HEK293 (cell line): ENCODE data around the gene JOSD2.

Experiments
- ELK4 ChIP-seq: IDR thresholded peaks from 2 replicates; pipeline ENCODE4 v1.6.1; 2011; ENCODE audit warnings: mild to moderate bottlenecking, low read depth, low read length, borderline replicate concordance
- MEIS1 ChIP-seq: sonication (generic); formaldehyde crosslinking; IDR thresholded peaks from 2 replicates; pipeline ENCODE4 v1.8.1; 2022; ENCODE audit warnings: missing genetic modification reagents, mild to moderate bottlenecking, borderline replicate concordance
- PRDM10 ChIP-seq: fragments of 450-650 bp; formaldehyde crosslinking; IDR thresholded peaks from 2 replicates; pipeline ENCODE4 v1.5.1; 2016; ENCODE audit warnings: missing biosample characterization, missing genetic modification characterization
- REST ChIP-seq: fragments of 450-650 bp; formaldehyde crosslinking; IDR thresholded peaks from 2 replicates; pipeline ENCODE4 v1.5.1; 2016; ENCODE audit warnings: missing biosample characterization, missing genetic modification characterization
- SCRT1 ChIP-seq: fragments of 450-650 bp; formaldehyde crosslinking; IDR thresholded peaks from 2 replicates; pipeline ENCODE4 v1.5.1; 2016; ENCODE audit warnings: missing biosample characterization, missing genetic modification characterization, borderline replicate concordance
- SP2 ChIP-seq: fragments of 450-650 bp; formaldehyde crosslinking; IDR thresholded peaks from 2 replicates; pipeline ENCODE4 v1.5.1; 2016; ENCODE audit warnings: missing biosample characterization, missing genetic modification characterization
- SP7 ChIP-seq: fragments of 450-650 bp; formaldehyde crosslinking; IDR thresholded peaks from 2 replicates; pipeline ENCODE4 v1.5.1; 2016; ENCODE audit warnings: missing biosample characterization, missing genetic modification characterization
- ZBTB1 ChIP-seq: fragments of 450-650 bp; formaldehyde crosslinking; IDR thresholded peaks from 2 replicates; pipeline ENCODE4 v1.5.1; 2016; ENCODE audit warnings: missing biosample characterization, missing genetic modification characterization
- ZBTB17 ChIP-seq: fragments of 450-650 bp; formaldehyde crosslinking; IDR thresholded peaks from 2 replicates; pipeline ENCODE4 v1.5.1; 2016; ENCODE audit warnings: missing biosample characterization, missing genetic modification characterization
- ZBTB20 ChIP-seq: fragments of 450-650 bp; formaldehyde crosslinking; IDR thresholded peaks from 2 replicates; pipeline ENCODE4 v1.5.1; 2016; ENCODE audit warnings: missing biosample characterization, missing genetic modification characterization
- ZBTB8A ChIP-seq: fragments of 450-650 bp; formaldehyde crosslinking; IDR thresholded peaks from 2 replicates; pipeline ENCODE4 v1.5.1; 2016; ENCODE audit warnings: missing biosample characterization, missing genetic modification characterization
- ZFHX2 ChIP-seq: fragments of 450-650 bp; formaldehyde crosslinking; conservative IDR thresholded peaks from 2 replicates; pipeline ENCODE4 v1.5.1; 2016; ENCODE audit warnings: missing biosample characterization, missing genetic modification characterization
- ZNF2 ChIP-seq: fragments of 450-650 bp; formaldehyde crosslinking; IDR thresholded peaks from 2 replicates; pipeline ENCODE4 v1.5.1; 2016; ENCODE audit warnings: missing biosample characterization, missing genetic modification characterization
- ZNF202 ChIP-seq: fragments of 450-650 bp; formaldehyde crosslinking; IDR thresholded peaks from 2 replicates; pipeline ENCODE4 v1.5.1; 2016; ENCODE audit warnings: missing biosample characterization, missing genetic modification characterization, borderline replicate concordance
- ZNF354C ChIP-seq: fragments of 450-650 bp; formaldehyde crosslinking; IDR thresholded peaks from 2 replicates; pipeline ENCODE4 v1.5.1; 2016; ENCODE audit warnings: missing biosample characterization, missing genetic modification characterization, low read depth, borderline replicate concordance
- ZNF423 ChIP-seq: fragments of 450-650 bp; formaldehyde crosslinking; IDR thresholded peaks from 2 replicates; pipeline ENCODE4 v1.5.1; 2016; ENCODE audit warnings: missing biosample characterization, missing genetic modification characterization
- ZNF514 ChIP-seq: fragments of 450-650 bp; formaldehyde crosslinking; IDR thresholded peaks from 2 replicates; pipeline ENCODE4 v1.5.1; 2016; ENCODE audit warnings: missing biosample characterization, missing genetic modification characterization
- ZNF518A ChIP-seq: fragments of 450-650 bp; formaldehyde crosslinking; conservative IDR thresholded peaks from 2 replicates; pipeline ENCODE4 v1.5.1; 2016; ENCODE audit warnings: low read depth, missing biosample characterization, missing genetic modification characterization
- ZNF529 ChIP-seq: fragments of 450-650 bp; formaldehyde crosslinking; IDR thresholded peaks from 2 replicates; pipeline ENCODE4 v1.5.1; 2017; ENCODE audit warnings: missing genetic modification characterization, missing biosample characterization; ENCODE audit not compliant: insufficient replicate concordance
- ZNF580 ChIP-seq: fragments of 450-650 bp; formaldehyde crosslinking; IDR thresholded peaks from 2 replicates; pipeline ENCODE4 v1.5.1; 2016; ENCODE audit warnings: missing biosample characterization, missing genetic modification characterization
- ZNF610 ChIP-seq: fragments of 450-650 bp; formaldehyde crosslinking; IDR thresholded peaks from 2 replicates; pipeline ENCODE4 v1.5.1; 2016; ENCODE audit warnings: missing biosample characterization, missing genetic modification characterization, borderline replicate concordance
- ZNF830 ChIP-seq: fragments of 450-650 bp; IDR thresholded peaks from 2 replicates; pipeline ENCODE4 v1.5.0; 2018; ENCODE audit warnings: missing biosample characterization, missing genetic modification characterization, low read depth, mild to moderate bottlenecking, moderate library complexity
- ZSCAN5A ChIP-seq: fragments of 450-650 bp; formaldehyde crosslinking; IDR thresholded peaks from 2 replicates; pipeline ENCODE4 v1.5.1; 2016; ENCODE audit warnings: missing biosample characterization, missing genetic modification characterization

Gene JOSD2

GRCh38 chr19:50511069-50511822 is at the start of gene JOSD2 (continued):
- TF ChIP-seq ZNF830 (tag by site-specific recombination) (no peak), ZNF529 (tag by site-specific recombination) (no peak), SP7 (tag by site-specific recombination) (peak; percentile 88; the same call in 1 of the 2 replicates), MEIS1 (CRISPR knock-in tag) (no peak), ZBTB17 (tag by site-specific recombination) (peak; percentile 97), ZBTB8A (tag by site-specific recombination) (peak; percentile 85), ZNF423 (tag by site-specific recombination) (no peak), ZNF514 (tag by site-specific recombination) (no peak), ZBTB20 (tag by site-specific recombination) (peak; percentile 91), SP2 (tag by site-specific recombination) (peak; percentile 82), ZFHX2 (tag by site-specific recombination) (peak; percentile 83), ZNF354C (tag by site-specific recombination) (no peak), ZNF2 (tag by site-specific recombination) (0 out of 2 replicates have a peak, but pooled peaks have one; percentile 70), ZNF580 (tag by site-specific recombination) (peak; percentile 76), ZNF518A (peak; percentile 48), ZNF202 (no peak), SCRT1 (tag by site-specific recombination) (0 out of 2 replicates have a peak, but pooled peaks have one; percentile 8), ELK4 (no peak; the same call in 1 of the 2 replicates), ZBTB1 (tag by site-specific recombination) (no peak), ZNF610 (tag by site-specific recombination) (peak; percentile 66; the same call in 1 of the 2 replicates), PRDM10 (tag by site-specific recombination) (peak; percentile 63), REST (tag by site-specific recombination) (no peak; the same call in 1 of the 2 replicates), ZSCAN5A (tag by site-specific recombination) (no peak)
